ENCODE data around the gene ACACB.

DNA sequence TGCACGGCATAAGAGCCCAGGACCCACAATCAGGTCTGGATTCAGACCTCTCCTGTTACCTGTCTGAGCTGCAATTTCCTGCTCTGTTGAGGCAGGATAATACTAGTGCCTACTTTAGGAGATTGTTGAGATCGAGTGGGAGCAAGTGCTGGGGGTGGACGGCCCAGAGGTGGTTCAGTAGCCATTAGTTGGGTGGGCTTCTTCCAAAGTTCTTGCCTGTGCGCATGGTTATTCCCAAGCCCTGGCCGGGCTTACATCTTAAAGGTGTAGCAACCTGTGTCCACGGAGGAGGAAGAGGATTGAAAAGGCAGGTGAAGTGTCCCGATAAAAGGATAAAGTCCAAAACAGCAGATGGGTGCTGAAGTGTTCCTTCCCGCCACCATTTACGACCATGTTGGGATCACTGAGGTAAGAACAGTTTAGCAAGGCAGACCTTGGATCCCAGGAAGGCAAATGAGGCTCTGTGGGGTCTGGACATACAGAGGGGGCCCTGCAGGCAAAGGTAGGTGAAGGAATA lies 33.8 kb downstream of the ACACB start:
- TF ChIP-seq POLR2AphosphoS5 (IDR thresholded peaks at IDR 0.05; ENCODE audit: low read depth, low read length) = no peak
- no peak for TF ChIP-seq TAF1 (IDR thresholded peaks at IDR 0.05; ENCODE audit: borderline replicate concordance, insufficient read depth, low read length)
- TF ChIP-seq REST (IDR thresholded peaks at IDR 0.05; ENCODE audit: insufficient read depth in 1 of 2, low read depth in 2 of 2, low read length in 2 of 2) = no peak
